Parathyroid adenoma (tissue), 2 donors: ENCODE data around the gene RFC3.

Source experiments
- H2AFZ ChIP-seq: fragments of 300-600 bp; sonication (generic); one replicate; pipeline ENCODE4 v1.7.0; 2017; ENCODE audit warnings: antibody characterized with exemption, mild to moderate bottlenecking
- H3K27ac ChIP-seq: fragments of 300-600 bp; sonication (generic); one replicate; pipeline ENCODE4 v1.7.0; 2017
- H3K27me3 ChIP-seq: fragments of 300-600 bp; sonication (generic); one replicate; pipeline ENCODE4 v1.7.0; 2017; ENCODE audit warnings: low read length; ENCODE audit not compliant: control insufficient read depth, insufficient read depth
- H3K36me3 ChIP-seq: fragments of 300-600 bp; sonication (generic); one replicate; pipeline ENCODE4 v1.7.0; 2017; ENCODE audit warnings: low read length; ENCODE audit not compliant: control insufficient read depth, insufficient read depth
- H3K4me1 ChIP-seq: fragments of 300-600 bp; sonication (generic); one replicate; pipeline ENCODE4 v1.7.0; 2017; ENCODE audit warnings: control low read depth
- H3K4me2 ChIP-seq: fragments of 300-600 bp; sonication (generic); one replicate; pipeline ENCODE4 v1.7.0; 2017; ENCODE audit warnings: low read length
- H3K4me3 ChIP-seq: fragments of 300-600 bp; sonication (generic); one replicate; pipeline ENCODE4 v1.7.0; 2017; ENCODE audit warnings: low read depth, low read length
- H3K79me2 ChIP-seq: fragments of 300-600 bp; sonication (generic); one replicate; pipeline ENCODE4 v1.7.0; 2017; ENCODE audit warnings: control low read depth
- H3K9ac ChIP-seq: fragments of 300-600 bp; sonication (generic); one replicate; pipeline ENCODE4 v1.7.0; 2017; ENCODE audit warnings: mild to moderate bottlenecking
- H3K9me3 ChIP-seq: fragments of 300-600 bp; sonication (generic); one replicate; pipeline ENCODE4 v1.7.0; 2017; ENCODE audit warnings: low read length; ENCODE audit not compliant: control insufficient read depth
- TF ChIP-seq, protein P1 (sequence below): fragments of 300-600 bp; sonication (generic); IDR thresholded peaks from one replicate; pipeline ENCODE4 v1.7.0; 2017; ENCODE audit warnings: antibody characterized with exemption, mild to moderate bottlenecking
- donor health status: primary hyperparathyroidism.

Gene RFC3

DNA sequence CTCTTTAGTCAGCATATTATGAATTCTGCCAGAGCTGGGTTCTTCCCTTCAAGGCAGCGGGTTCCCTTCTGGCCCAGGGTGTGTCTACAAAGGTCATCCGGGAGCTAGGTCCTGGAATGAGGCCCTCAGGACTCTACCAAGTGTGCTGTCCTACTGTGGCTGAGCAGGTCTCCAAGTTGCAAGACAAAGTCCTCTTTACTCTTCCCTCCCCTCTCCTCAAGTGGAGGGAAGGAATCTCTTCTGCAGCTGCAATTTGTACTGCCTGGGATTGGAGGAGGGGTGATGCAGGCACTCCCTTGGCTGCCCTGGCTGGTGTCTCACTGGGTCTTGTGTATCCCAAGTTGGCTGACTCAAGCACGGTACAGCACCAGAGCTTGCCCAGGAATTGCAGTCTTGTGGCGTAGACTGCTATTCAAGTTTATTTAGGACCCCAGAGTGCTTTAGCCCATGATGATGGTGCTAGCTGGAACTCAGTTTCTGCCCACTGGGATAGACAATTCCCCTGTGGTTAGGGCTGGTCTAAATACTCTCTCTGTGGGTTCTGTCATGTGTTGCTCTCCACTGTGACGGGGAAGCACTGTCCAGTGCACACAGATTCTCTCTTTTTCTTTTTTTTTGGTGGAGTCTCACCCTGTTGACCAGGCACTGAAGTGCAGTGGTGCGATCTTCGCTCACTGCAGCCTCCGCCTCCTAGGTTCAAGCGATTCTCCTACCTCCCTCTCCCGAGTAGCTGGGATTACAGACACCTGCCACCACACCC lies 28.5 kb downstream of the RFC3 start:
- no peaks in the 10 kb centered on the region for H3K4me1 ChIP-seq
- TF ChIP-seq, protein P1, sequence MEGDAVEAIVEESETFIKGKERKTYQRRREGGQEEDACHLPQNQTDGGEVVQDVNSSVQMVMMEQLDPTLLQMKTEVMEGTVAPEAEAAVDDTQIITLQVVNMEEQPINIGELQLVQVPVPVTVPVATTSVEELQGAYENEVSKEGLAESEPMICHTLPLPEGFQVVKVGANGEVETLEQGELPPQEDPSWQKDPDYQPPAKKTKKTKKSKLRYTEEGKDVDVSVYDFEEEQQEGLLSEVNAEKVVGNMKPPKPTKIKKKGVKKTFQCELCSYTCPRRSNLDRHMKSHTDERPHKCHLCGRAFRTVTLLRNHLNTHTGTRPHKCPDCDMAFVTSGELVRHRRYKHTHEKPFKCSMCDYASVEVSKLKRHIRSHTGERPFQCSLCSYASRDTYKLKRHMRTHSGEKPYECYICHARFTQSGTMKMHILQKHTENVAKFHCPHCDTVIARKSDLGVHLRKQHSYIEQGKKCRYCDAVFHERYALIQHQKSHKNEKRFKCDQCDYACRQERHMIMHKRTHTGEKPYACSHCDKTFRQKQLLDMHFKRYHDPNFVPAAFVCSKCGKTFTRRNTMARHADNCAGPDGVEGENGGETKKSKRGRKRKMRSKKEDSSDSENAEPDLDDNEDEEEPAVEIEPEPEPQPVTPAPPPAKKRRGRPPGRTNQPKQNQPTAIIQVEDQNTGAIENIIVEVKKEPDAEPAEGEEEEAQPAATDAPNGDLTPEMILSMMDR = no peak
- no peak overlapping the region for H3K4me3 ChIP-seq

DNA sequence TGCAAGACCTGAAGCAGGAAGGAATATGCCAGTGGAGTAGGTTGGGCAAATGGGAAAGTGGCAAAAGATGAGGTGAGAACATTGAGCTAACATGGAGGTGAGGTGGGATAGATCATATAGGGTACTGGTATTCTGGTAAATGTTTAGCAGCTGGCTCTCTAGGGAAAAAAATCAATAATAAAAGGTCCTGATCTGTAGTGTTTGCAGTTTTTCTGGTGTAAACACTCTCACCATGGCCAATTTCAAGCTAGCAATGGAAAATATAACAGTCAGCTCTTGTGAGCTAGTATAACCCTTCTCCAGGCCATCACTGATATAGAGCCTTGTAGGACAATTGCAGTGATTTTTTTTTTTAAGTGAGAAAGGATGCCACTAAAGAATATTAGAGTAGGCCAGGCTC lies 31.3 kb downstream of the RFC3 start:
- no peaks in the 10 kb centered on the region for H3K4me1 ChIP-seq
- H3K79me2 ChIP-seq = no peaks in the 10 kb centered on the region
- TF ChIP-seq, protein P1 = no peak
- no peak overlapping the region for H3K27ac ChIP-seq
- no peak overlapping the region for H3K4me2 ChIP-seq
- no peaks in the 10 kb centered on the region for H3K36me3 ChIP-seq
- H3K9ac ChIP-seq = no peak overlapping the region
- no peak overlapping the region for H3K4me3 ChIP-seq
- H3K27me3 ChIP-seq = no peaks in the 10 kb centered on the region
- H2AFZ ChIP-seq = no peak overlapping the region
- no peaks in the 10 kb centered on the region for H3K9me3 ChIP-seq

More for the DNA sequence above, 28.5 kb downstream of the RFC3 start:
- no peaks in the 10 kb centered on the region for H3K79me2 ChIP-seq
- no peak overlapping the region for H3K27ac ChIP-seq
- H2AFZ ChIP-seq = no peak overlapping the region
- H3K9me3 ChIP-seq = no peaks in the 10 kb centered on the region
- H3K4me2 ChIP-seq = no peak overlapping the region
- no peaks in the 10 kb centered on the region for H3K27me3 ChIP-seq
- no peak overlapping the region for H3K9ac ChIP-seq
- no peaks in the 10 kb centered on the region for H3K36me3 ChIP-seq

DNA sequence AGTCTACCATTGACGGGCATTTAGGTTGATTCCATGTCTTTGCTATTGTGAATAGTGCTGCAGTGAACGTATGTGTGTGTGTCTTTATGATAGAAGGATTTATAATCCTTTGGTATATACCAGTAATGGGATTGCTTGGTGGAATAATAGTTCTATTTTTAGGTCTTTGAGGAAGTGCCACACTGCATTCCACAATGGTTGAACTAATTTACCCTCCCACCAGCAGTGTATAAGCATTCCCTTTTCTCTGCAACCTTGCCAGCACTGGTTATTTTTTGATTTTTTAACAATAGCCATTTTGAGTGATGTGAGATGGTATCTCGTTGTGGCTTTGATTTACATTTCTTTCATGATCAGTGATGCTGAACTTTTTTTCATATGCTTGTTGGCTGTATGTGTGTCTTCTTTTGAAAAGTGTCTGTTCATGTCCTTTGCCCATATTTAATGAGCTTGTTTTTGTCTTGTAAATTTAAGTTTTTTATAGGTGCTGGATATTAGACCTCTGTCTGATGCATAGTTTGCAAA lies 37.5 kb downstream of the RFC3 start:
- Histone ChIP-seq H3K27me3 (no peaks in the 10 kb centered on the region), H3K9me3 (no peaks in the 10 kb centered on the region), H3K4me2 (no peak overlapping the region), H2AFZ (no peak overlapping the region), H3K4me3 (no peak overlapping the region), H3K79me2 (no peaks in the 10 kb centered on the region), H3K27ac (no peak overlapping the region), H3K4me1 (no peaks in the 10 kb centered on the region), H3K36me3 (no peaks in the 10 kb centered on the region), H3K9ac (no peak overlapping the region)
- TF ChIP-seq, protein P1 = no peak

DNA sequence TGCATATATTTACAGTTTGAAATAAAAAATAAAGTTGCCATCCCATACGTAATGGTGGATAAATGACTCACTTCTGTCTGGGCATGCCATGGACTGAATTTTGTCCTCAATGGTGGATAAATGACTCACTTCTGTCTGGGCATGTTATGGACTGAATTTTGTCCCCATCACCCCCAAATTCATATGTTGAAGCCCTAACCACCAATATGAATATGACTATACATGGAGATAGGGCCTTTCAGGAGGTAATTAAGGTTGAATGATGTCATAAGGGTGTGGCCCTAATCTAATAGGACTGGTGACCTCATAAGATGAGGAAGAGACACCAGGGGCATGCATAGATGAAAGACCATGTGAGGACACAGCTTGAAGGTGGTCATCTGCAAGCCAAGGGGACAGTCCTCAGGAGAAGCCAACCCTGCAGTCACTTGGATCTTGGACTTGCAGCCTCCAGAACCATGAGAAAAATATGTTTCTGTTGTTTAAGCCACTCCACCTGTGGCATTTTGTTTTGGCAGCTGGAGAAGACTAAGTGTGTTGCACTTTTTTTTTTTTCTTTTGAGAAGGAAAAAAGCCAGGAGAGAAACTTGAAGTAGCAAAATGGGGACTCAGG lies 41.8 kb downstream of the RFC3 start:
- H3K79me2 ChIP-seq = no peaks in the 10 kb centered on the region
- TF ChIP-seq, protein P1 = no peak
- no peak overlapping the region for H3K9ac ChIP-seq
- no peak overlapping the region for H3K27ac ChIP-seq
- no peaks in the 10 kb centered on the region for H3K27me3 ChIP-seq
- H3K4me2 ChIP-seq = no peak overlapping the region
- H3K4me3 ChIP-seq = no peak overlapping the region
- H2AFZ ChIP-seq = no peak overlapping the region
- no peaks in the 10 kb centered on the region for H3K4me1 ChIP-seq
- no peaks in the 10 kb centered on the region for H3K36me3 ChIP-seq
- no peaks in the 10 kb centered on the region for H3K9me3 ChIP-seq
